Brain pericyte (primary cell): Measurements from ENCODE around the gene NBEAL2.

Experiments
- DNase-seq: peaks from one replicate; pipeline ENCODE4 v3.0.0-alpha.2; 2012; ENCODE audit warnings: low read depth, low spot score

The NBEAL2 gene

GRCh38 chr3:46943237-46944187 is 36.0 kb upstream of the NBEAL2 start:
- no peak for DNase-seq

DNA sequence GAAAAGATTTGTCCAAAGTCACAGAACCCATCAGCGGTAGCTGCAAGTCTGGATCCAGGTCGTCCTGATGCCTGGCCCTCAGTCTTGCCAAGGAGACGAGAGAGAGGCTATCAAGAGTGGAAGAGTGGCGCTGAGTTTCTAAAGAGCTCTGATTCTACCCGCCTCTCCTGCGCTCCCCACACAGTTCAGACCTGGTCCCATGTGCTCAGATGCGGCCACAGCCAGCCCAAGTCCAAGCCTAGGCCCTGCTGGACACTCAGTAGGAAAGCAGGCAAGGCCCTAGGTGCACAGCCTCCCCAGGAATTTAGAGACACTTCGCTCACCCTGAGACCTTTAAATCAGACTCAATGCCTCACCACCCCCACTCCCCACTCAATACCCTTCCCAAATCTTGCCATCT is 35.3 kb upstream of the NBEAL2 start:
- no peak for DNase-seq

DNA sequence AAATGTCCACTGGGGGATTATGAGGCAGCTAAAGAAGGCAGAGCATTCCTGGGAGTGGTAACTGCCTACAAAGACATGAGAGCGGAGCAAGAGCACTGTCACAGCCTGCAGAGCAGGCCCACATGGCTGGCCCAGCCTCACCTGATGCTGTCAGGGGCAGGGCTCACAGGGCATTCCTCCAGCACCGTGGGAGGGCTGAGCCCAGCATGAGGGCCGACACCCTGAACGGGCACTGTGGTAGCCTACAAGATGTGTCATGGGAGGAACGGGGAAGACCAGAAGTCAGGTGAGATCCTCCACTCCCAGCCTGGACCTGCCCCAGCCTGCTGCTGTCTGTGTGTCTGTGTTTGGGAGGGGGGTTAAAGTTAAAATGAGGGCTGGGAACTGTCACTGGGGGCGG is 33.0 kb upstream of the NBEAL2 start:
- no peak for DNase-seq

DNA sequence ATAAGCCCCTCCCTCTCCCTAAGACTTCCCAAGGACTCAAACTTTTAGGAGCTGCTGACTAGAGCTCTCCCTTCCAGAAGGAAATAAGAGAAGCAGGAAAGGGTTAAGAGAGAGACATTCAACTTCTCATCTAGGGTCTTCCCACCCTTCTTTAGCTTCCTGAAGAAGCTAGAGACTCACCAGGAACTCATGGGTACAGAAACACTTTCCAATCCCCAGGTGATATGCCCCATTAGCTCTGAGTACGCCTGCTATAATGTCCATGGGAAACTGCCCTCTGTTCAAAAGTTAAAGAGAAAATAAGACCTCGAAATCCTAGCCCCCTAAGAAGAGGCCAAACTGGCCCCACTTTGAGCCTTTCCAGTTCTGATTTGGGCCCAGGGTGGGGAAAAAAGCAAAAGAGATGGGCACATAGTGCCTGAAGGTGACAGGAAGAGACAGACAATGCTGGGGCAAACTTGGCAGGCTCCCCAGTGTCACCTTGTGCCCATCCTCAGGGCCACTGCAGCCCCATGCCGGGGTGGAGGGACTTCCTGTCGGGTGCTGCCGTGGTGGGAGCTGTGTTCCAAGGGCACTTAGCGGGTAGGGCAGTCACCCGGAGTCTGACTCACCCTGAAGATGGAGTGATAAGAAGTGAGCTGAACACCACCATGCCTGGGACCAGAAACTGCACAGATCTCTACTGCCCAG is 32.5 kb upstream of the NBEAL2 start:
- DNase-seq = no peak

DNA sequence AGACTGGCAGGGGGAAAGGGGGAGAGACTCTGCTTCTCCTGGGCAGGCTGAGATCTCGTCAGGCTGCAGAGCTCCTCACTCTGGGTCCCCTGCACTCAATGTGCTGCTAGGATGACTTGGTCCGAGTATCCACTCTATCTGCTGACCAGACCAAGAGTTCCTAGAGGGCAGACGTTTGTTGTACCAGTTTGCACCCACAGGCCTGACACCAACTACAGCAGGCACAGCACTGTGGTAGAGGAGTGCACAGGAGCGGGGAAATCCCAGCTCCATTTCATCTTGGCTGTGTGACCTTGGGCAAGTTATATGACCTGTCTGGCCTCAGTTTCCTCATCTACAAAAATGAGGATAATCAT is 31.9 kb upstream of the NBEAL2 start:
- no peak for DNase-seq

DNA sequence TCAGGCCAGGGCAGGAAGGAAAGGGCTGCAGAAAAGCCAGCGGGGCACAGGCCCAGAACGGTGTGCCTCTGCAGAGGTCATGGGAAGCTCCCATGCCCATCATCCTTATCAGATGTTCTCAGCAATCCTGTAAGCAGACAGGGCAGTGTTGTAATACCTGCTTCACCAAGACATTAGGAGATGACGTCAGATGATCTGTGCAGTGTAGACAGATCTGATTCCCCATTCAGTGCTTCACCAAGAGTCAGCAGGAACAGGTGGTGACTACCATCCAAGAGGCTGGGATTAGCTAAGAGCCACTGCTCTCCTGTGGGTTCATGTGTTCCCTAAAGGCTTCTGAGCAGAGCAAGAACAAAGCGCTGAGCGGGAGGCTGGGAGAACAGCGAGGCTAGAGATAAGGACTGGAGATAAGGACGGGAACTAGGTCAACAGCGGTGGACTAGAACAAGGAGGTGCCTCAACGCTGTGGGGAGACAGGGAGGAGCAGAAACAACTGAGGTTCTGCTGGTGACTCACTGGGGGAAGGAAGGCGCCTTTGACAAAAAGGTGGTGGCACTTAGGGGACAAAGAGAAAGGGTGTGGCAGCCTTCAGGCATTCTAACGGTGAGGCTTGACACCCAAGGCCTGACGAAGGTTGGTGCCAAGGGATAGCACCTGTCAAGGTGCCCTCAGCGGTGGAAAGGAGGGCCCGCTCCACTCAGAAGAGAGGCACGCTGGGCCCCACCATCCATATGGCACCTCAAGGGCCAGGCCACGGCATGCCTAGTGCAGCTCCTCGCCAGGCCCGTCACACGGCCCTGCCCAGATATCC is 31.3 kb upstream of the NBEAL2 start:
- no peak for DNase-seq

- no peak for DNase-seq
These were observed 30.4 kb upstream of the NBEAL2 start for GRCh38 chr3:46948830-46949671.

DNA sequence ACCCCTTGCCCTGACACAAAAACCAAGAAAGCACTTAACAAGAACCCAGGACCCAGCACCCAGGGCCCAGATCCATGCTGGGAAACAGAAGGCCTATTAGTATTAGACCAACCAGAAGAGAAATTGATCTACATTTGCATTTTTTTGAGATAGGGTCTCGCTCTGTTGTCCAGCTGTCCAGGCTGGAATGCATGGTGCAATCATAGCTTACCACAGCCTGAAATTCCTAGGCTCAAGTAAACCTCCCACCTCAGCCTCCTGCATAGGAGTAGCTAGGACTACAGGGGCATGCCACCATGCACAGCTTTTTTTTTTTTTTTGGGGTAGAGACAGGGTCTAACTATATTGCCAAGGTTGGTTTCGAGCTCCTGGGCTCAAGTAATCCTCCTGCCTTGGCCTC is 29.3 kb upstream of the NBEAL2 start:
- DNase-seq = no peak

DNA sequence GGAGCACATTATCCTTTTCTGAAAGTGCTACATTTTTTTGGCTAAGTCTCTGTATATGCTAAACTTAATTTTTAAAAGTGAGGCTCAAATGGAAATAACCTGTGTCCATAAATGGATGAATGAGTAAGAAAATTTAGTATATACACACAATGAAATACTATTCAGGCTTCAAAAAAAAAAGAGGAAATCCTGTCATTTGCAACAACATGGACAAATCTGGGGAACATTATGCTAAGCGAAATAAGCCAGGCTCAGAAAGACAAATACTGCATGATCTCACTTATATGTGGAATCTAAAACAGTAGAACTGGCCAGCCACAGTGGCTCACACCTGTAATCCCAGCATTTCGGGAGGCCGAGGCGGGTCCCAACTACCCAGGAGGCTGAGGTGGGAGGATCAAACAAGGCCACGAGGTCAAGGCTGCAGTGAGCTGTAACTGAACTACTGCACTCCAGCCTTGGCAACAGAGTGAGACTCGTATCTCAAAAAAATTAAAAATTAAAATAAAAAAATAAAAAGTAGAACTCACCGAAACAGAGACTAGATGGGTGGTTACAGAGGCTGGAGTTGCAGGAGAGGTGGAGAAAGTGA is 28.7 kb upstream of the NBEAL2 start:
- DNase-seq = no peak

GRCh38 chr3:46952813-46953212 is 26.7 kb upstream of the NBEAL2 start:
- no peak for DNase-seq

DNA sequence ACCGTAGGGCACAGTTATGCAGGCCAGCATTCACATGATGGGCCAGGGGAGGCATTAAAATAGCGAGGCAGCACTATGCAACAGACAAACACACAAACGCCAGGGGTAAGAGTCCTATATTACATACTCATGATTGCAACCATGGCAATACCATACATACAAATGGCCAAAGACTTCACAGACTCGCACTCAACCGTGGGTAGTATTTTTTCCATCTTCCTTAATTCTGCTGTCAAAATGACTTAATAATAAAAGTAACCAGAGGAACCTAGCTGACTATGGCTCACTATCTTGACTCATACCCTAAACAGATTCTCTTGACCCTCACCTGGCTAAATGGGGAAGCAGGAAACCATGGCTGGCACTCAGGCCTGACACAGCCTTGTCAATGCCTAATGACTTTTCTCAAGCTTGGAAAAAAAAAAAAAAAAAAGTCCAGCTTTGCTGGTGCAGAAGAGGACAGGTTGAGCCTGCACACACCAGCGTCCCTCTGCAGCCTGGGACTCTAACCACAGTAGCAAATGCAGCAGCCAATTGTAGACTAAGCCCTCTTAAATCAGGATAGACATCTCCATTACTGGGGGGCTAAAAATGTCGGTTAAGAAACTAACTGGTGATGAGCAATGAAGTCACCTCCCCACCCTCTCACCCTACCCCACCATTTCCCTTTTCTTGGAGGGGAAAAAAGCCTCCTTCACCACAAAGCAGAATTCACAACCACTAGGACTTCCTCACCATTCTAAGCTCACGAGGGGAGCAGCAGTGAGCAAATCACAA is 26.0 kb upstream of the NBEAL2 start:
- DNase-seq = no peak

DNA sequence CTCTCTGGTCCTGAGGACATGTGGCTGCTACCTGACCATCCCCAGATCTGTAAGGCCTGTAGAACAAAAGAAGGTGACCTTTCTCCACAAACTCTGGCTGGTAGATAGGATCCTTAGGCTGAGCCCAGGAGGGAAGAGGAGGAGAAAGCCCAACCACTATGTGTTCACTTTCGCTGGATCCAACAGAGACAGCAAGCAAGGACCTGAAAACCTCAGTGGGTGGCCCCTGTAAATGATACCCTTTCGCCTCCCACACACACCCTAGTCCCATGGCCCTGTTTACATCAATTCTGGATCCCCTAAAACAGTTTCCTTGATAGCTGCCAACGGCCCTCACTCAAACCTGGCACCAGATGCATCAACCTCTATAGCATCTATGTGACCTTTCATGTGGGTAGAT is 25.3 kb upstream of the NBEAL2 start:
- DNase-seq = no peak

GRCh38 chr3:46955157-46955556 is 24.3 kb upstream of the NBEAL2 start:
- DNase-seq = no peak

GRCh38 chr3:46955801-46956259 is 23.6 kb upstream of the NBEAL2 start:
- DNase-seq = no peak

DNA sequence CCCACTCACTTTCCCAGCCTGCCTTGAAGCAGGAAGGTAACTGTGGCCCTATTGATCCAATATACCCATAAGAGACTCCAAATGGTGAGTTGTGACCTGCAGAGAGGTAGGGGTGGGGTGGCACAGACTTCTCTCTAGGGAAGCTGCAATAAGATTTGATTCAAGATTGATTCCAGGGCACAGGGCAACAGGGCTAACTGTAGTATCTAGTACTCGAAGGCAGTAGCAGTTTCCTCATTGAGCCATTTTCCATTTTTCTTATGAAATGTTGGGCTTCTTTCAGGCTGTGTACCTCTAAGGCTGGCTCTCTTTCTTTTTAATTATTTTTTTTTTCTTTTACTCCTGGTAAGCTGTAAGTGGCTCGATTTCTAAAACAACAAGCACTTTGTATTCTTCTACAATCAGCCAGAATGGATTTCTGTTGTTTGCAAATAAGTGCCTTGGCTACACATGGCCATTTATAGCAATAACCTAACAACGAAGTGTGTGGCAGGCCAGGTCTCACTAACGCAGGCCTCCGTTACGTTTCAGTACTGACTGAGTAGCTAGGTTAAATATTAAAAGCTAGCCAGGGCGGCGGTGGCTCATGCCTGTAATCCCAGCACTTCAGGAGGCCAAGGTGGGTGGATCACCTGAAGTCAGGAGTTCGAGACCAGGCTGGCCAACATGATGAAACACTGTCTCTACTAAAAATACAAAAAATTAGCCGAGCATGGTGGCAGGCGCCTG is 22.2 kb upstream of the NBEAL2 start:
- DNase-seq = no peak

GRCh38 chr3:46958467-46959160 is 20.9 kb upstream of the NBEAL2 start:
- DNase-seq = no peak

- no peak for DNase-seq
These were observed 20.3 kb upstream of the NBEAL2 start for GRCh38 chr3:46959161-46959511.

DNA sequence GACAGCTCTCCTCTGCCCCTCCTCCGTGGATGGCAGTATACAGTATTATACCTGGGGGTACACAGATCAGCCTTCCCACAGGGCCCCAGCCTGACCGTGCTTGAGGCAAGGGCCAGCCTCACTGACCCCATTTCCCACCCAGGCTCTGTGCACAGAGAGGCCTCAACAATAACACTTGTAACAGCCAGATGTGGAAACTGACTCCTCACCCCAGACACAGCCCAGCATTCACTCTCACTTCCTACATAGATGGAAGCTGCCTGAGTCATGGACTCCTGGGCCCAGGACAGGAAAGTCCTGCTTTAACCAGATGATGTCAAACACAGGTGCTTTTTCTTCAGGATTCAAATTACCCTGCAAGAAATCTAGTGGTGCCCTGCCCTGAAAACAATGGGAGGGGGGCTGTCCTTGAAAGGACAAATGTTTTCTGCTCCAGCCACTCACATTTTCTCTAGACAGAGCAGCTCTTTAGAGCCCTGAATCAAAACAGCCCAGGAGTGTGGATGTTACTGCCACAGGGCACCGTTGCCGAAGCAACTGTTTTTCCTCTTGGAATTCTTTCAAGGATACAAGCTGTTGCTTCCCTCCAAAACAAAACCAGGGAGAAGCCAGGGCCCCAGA is 19.3 kb upstream of the NBEAL2 start:
- DNase-seq = no peak
